Aorta (tissue), 5 donors: ENCODE measurements around the gene RNF166. TPM values are rescaled to one million over a fixed set of nuclear protein-coding genes. Genes with fewer than 3 reads are reported as not detected.
"Not testable (repeated sequence)": the region's sequence is repeated elsewhere in the genome, so short reads cannot be mapped to it uniquely, and the experiment has no call there.

Source experiments
- ATAC-seq: fragments of 200-7000 bp; cut with Tn5 transposase; one replicate; pipeline ENCODE4 v1.9.1; 2022; ENCODE audit warnings: moderate library complexity; ENCODE audit not compliant: low FRiP score
- DNase-seq, 2 donors: peaks; one replicate each; pipeline ENCODE4 v3.0.0-alpha.2; 2020
- H3K27ac ChIP-seq, 2 donors: one replicate each; pipeline ENCODE4 v1.5.1; 2013; ENCODE audit warnings: low read length in 2 of 2, mild to moderate bottlenecking in 2 of 2, moderate library complexity in 2 of 2, control low read depth in 1 of 2, inconsistent platforms in 1 of 2, low read depth in 1 of 2
- H3K27me3 ChIP-seq, 2 donors: one replicate each; pipeline ENCODE4 v1.6.1; 2013; ENCODE audit warnings: control low read depth in 1 of 2, low read length in 1 of 2, mild to moderate bottlenecking in 1 of 2, moderate library complexity in 1 of 2; ENCODE audit not compliant: insufficient read depth in 2 of 2, control insufficient read depth in 1 of 2
- H3K36me3 ChIP-seq, 2 donors: one replicate each; pipeline ENCODE4 v1.6.1; 2013; ENCODE audit warnings: control low read depth in 1 of 2, low read length in 1 of 2, mild to moderate bottlenecking in 1 of 2; ENCODE audit not compliant: insufficient read depth in 2 of 2, control insufficient read depth in 1 of 2
- H3K4me1 ChIP-seq, 2 donors: one replicate each; pipeline ENCODE4 v1.6.1; 2013; ENCODE audit warnings: low read length in 2 of 2, control low read depth in 1 of 2, mild to moderate bottlenecking in 1 of 2, moderate library complexity in 1 of 2; ENCODE audit not compliant: insufficient read depth in 2 of 2, control insufficient read depth in 1 of 2
- H3K4me3 ChIP-seq, 2 donors: one replicate each; pipeline ENCODE4 v1.5.1; 2013; ENCODE audit warnings: low read length in 2 of 2, control low read depth in 1 of 2, mild to moderate bottlenecking in 1 of 2
- H3K9me3 ChIP-seq: one replicate; pipeline ENCODE4 v1.6.1; 2013; ENCODE audit warnings: mild to moderate bottlenecking, low read length; ENCODE audit not compliant: control insufficient read depth
- WGBS, 2 donors: extraction: QIAGEN DNeasy Blood & Tissue Kit; methylation state at CpG; one replicate each; pipeline ENCODE4 v1.1.7; 2013; 5-methylcytosine and 5-hydroxymethylcytosine counted together
- intact Hi-C, 2 donors: fragments of 100-400 bp; cut with DNase I; formaldehyde crosslinking; loops; one replicate each; pipeline versions ENCODE4 v1.14.2 to v1.15.0; 2022
- polyA plus RNA-seq, 2 donors: library from polyadenylated mRNA; stranded (reverse); fragments of 200-250 nt; gene quantifications; one replicate each; pipeline ENCODE4 v1.2.3, GENCODE V29; 2013
- total RNA-seq, 2 donors: library from RNA; stranded (reverse); fragmentation: NEBNext Ultra II Directional; extraction: Animal tissue kit (Norgen Biotek cat#: 25700); gene quantifications; one replicate each; pipeline ENCODE4 v1.2.1, GENCODE V29; 2021
- donor health status: healthy with polysubstance abuse.
- donor health status: Bipolar disorder and iron deficiency.
- donor health status: DM: no; HTN: no; CAD: no.
- donor health status: DM: no; HTN: no; CAD: no.
- donor health status: DM: yes; HTN: yes; CAD: no.

The RNF166 gene
- total and polyA plus RNA-seq, 4 donors, result 16.2 to 39.4 (median 22.7) TPM

DNA sequence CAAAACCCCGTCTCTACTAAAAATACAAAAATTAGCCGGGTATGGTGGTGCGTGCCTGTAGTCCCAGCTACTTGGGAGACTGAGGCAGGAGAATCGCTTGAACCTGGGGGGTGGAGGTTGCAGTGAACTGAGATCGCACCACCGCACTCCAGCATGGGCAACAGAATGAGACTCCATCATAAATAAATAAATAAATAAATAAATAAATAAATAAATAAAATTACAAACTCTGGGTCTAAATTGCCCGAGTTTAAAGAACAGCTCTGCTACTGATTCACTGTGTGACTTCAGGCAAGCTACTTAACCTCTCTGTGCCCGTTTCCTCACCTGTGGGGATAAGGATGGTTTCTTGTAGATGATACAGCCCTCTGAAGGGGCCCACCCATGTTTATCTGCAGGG lies 36.7 kb downstream of the RNF166 start:
- H3K27ac ChIP-seq, DNase-seq, ATAC-seq, H3K27me3 ChIP-seq, H3K9me3 ChIP-seq, intact Hi-C loops, H3K36me3 ChIP-seq, H3K4me1 ChIP-seq, H3K4me3 ChIP-seq: not testable (repeated sequence)
- WGBS, 2 donors, result 93 to 94% methylated on average over 8 of the region's 8 CpGs

DNA sequence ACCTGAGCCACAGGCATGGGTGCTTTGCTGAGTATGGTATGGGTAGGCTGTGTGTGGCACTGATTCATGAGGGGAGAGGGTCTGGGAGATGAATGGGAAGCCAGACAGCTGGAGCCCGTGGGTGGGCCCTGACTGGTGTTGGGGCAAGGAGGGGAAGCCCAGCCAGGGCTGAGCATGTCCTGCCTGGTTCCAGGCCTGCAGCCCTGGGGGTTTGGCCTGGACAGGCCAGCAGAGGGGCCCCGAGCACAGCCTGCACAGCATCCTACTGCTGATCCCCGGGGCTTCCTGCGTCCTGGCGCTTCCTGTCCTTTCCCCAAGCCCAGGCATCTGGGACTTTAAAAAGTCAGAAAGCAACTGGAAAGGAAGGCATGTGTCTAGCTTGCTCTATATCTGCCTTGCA lies 38.7 kb downstream of the RNF166 start:
- WGBS, 2 donors, result 66 to 71% methylated on average over 5 of the region's 5 CpGs
- H3K4me1 ChIP-seq, result no peaks in the 10 kb centered on the region

DNA sequence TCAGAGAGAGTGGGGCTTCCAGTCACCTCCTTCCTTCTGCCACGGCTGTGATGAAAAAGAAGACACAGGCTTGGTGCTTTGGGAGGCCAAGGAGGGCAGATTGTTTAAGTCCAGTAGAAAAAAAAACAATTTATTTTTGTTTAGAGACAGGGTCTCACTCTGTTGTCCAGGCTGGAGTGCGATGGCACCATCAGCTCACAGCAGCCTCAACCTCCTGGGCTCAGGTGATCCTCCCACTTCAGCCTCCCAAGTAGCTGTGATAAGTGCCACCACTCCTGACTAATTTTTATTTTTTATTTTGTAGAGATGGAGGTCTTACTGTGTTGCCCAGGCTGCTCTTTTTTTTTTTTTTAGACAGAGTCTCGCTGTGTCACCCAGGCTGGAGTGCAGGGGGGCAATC lies 40.6 kb downstream of the RNF166 start:
- intact Hi-C loops, result no loop called here

More for the DNA sequence above, 38.7 kb downstream of the RNF166 start:
- no peak for DNase-seq
- Histone ChIP-seq H3K9me3 (no peaks in the 10 kb centered on the region), H3K36me3 (no peaks in the 10 kb centered on the region), H3K4me3 (no peak overlapping the region), H3K27me3 (no peaks in the 10 kb centered on the region), H3K27ac (no peak overlapping the region)
- intact Hi-C loops, result no loop called here
- ATAC-seq, result no peak

DNA sequence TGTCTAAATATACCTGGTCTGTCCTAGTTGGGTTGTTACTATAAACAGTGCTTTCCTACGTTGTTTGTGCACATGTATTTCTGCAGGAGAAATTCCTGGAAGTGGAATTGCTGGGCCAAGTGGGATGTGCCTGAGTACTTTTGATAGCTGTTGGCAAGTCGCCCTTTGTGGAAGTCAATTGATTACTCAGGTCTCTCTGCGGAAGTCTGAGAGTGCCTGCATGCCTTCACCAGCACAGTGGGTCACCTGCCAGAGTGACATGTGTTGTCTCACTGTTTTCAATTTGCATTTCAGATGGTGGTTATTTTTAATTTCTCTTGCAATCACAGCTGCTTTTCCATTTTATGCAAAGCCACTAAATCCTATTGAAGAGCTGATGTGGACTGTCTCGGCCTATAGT lies 41.1 kb downstream of the RNF166 start:
- WGBS, 2 donors, result 85 to 90% methylated on average over 4 of the region's 4 CpGs
- H3K9me3 ChIP-seq, result no peaks in the 10 kb centered on the region
- no peaks in the 10 kb centered on the region for H3K27me3 ChIP-seq
- H3K4me1 ChIP-seq, result no peaks in the 10 kb centered on the region
- no peak overlapping the region for H3K4me3 ChIP-seq
- intact Hi-C loops, result no loop called here
- H3K36me3 ChIP-seq, result no peaks in the 10 kb centered on the region
- H3K27ac ChIP-seq, result no peak overlapping the region
- ATAC-seq (no peak), DNase-seq (no peak)

More for the DNA sequence above, 40.6 kb downstream of the RNF166 start:
- no peak overlapping the region for H3K4me3 ChIP-seq
- WGBS, 2 donors, result 97 to 98% methylated on average over 3 of the region's 3 CpGs
- H3K27ac ChIP-seq, result no peak overlapping the region
- H3K9me3 ChIP-seq, result no peaks in the 10 kb centered on the region
- no peaks in the 10 kb centered on the region for H3K27me3 ChIP-seq
- H3K4me1 ChIP-seq, result no peaks in the 10 kb centered on the region
- no peaks in the 10 kb centered on the region for H3K36me3 ChIP-seq
- DNase-seq (no peak), ATAC-seq (no peak)

DNA sequence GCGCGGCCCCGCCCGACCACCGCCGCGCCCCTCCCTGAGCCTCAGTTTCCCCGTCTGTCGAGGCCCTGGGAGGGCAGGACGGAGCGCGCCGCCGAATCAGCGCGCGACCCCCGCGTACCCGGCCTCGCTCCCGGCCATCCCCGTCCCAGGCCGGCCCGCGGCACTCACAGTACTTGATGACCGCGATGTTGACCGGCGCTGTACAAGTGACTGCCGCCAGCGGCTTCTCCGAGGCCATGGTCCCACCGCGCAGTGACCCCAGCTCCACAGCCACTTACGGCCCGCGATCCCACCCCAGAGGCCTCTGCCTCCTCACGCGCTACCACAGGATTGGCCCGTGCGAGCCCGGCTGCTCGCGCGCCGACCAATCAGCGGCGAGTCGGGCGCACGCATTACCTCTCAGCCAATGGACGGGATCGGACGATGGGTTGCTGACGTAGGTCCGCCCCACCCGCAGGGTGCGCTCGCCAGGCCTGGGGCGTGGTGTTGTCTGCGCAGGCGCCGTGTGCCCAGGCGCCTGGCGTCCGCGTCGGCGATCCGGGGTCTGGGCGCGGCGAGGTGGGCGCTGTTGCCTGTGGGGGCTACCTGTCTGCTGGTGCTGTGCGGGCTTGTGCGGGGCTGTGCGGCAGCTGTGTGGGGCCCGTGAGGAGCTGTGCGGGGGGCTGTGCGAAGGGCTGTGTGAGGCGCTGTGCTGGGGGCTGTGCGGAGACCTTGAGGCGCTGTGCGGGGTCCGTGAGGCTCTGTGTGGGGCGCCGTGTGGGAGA lies 43.2 kb downstream of the RNF166 start, which contains the start of gene MVD:
TSS of gene MVD (minus strand) at position 249 of the 764 bp plus-strand sequence. CDS start at position 238, 11 bp downstream.
- WGBS, 2 donors, result 0 to 1% methylated on average over 69 to 88 of the region's 88 CpGs

DNA sequence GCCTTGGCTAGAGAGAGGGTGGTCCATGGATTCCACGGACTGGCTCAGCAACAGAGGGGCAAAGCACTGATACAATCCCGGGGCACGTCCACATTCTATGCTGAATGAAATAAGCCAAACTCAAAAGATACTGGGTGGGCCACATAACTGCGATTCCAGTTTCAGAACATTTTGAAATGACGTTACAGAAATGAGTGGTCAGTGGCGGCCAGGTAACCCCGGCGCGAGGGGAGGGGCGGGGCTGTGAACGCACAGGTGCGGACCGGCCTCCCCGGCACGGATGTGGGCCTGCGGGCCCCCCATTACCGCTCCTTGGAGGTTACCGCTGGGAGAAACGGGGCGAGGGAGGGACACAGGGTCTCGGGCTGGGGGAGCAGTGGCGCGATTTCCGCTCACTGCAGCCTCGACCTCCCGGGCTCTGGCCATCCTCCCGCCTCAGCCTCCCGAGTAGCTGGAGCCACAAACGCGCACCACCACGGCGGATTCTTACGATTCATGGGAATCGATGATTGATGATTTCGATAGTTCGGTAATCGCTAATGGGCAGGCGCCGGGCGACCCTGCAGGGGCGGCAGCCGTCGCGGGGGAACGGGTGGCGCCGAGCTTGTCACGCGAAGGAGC lies 43.9 kb downstream of the RNF166 start:
- intact Hi-C loops, result loop anchor here in 1 of 2 donors (5.0 kb wide), 1 partner anchor 45 kb away; the partner anchor contains the start of genes CTU2 and RNF166
- no peaks in the 10 kb centered on the region for H3K4me1 ChIP-seq
- no peak for ATAC-seq

More for the DNA sequence above, 43.2 kb downstream of the RNF166 start, which contains the start of gene MVD:
- DNase-seq (peak; percentile 98), ATAC-seq (peak; percentile 98)
- Histone ChIP-seq H3K9me3 (no peaks in the 10 kb centered on the region), H3K4me3 (peak within 1 kb of the TSS; percentile 52 to 80), H3K27me3 (no peaks in the 10 kb centered on the region), H3K4me1 (no peaks in the 10 kb centered on the region), H3K36me3 (no peaks in the 10 kb centered on the region), H3K27ac (no peak within 1 kb of the TSS)
- intact Hi-C loops, result loop anchor here in 1 of 2 donors (5.0 kb wide), 1 partner anchor 44 kb away; the partner anchor contains the start of genes CTU2 and RNF166

DNA sequence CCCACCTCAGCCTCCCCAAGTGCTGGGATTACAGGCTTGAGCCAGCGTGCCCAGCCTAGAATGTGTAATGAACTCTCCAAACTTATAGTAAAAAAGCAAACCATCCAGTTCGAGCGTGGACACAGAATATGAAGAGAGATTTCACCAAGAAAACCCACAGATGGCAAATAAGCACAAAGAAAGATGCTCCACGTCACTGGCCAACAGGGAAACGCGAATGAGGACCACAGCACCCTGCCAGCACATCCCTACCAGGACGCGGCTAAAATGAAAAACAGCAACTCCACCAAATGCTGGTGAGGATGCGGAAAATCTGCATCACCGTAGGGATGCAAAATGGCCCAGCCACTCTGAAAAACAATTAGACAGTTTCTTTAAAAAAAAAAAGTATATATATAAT lies 44.7 kb downstream of the RNF166 start:
- no peaks in the 10 kb centered on the region for H3K9me3 ChIP-seq
- 83 to 84% methylated on average over 10 of the region's 10 CpGs for WGBS, 2 donors
- no peaks in the 10 kb centered on the region for H3K36me3 ChIP-seq
- intact Hi-C loops, result loop anchor here in 1 of 2 donors (5.0 kb wide), 1 partner anchor 46 kb away; the partner anchor contains the start of genes CTU2 and RNF166
- no peak overlapping the region for H3K4me3 ChIP-seq
- no peak for ATAC-seq
- no peak for DNase-seq
- no peaks in the 10 kb centered on the region for H3K4me1 ChIP-seq
- no peaks in the 10 kb centered on the region for H3K27me3 ChIP-seq
- H3K27ac ChIP-seq, result no peak overlapping the region

More for the DNA sequence above, 43.9 kb downstream of the RNF166 start:
- no peaks in the 10 kb centered on the region for H3K9me3 ChIP-seq
- peak; percentile 40 to 75 for DNase-seq
- no peaks in the 10 kb centered on the region for H3K36me3 ChIP-seq
- WGBS, 2 donors, result 1% methylated on average over 46 to 49 of the region's 49 CpGs
- no peak overlapping the region for H3K27ac ChIP-seq
- peak overlapping the region; percentile 52 to 80 for H3K4me3 ChIP-seq
- H3K27me3 ChIP-seq, result no peaks in the 10 kb centered on the region

DNA sequence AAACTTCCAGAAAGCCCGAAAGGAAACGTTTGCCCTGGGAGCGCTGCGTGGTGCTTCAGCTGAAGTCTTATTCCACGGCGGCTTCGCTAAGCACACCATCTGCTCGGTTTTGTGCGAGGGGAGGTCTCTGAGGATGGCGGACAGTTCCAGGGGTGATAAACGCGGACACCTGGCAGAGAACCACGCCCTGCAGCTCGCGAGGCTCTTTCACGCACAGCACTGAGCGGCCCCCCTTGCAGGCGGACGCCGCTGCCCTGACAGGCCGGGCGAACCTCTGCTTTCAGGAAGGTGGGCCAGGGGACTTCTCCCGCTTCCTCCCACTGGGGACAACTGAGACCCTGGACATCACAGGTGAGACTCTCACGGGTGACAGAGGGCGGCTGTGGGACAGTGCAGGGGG lies 47.0 kb downstream of the RNF166 start:
- Histone ChIP-seq H3K27me3 (no peaks in the 10 kb centered on the region), H3K4me3 (no peak overlapping the region), H3K4me1 (no peaks in the 10 kb centered on the region), H3K36me3 (peaks cover 0 to 2% of the 10 kb centered on the region in 2 donors), H3K9me3 (no peaks in the 10 kb centered on the region), H3K27ac (no peak overlapping the region)
- ATAC-seq, result no peak
- peak in 1 of 2 donors; percentile 42 for DNase-seq
- intact Hi-C loops, result no loop called here
- 93 to 94% methylated on average over 25 of the region's 25 CpGs for WGBS, 2 donors
